CD4-positive, CD25-positive, alpha-beta regulatory T cell (primary cell): ENCODE results near the gene FOXD1. TPM values are rescaled to one million over a fixed set of nuclear protein-coding genes. Genes with fewer than 3 reads are reported as not detected.
A peak's percentile ranks its signal among the peaks of the same experiment; 100 is the strongest.

Experiments
- ATAC-seq, 2 donors: fragments of 150-1000 bp; cut with Tn5 transposase; one replicate each; pipeline ENCODE4 v1.10.0; 2021; ENCODE audit warnings: low read depth in 2 of 2, moderate number of reproducible peaks in 2 of 2, moderate library complexity in 1 of 2
- DNase-seq, 3 donors: peaks; one replicate each; pipeline versions ENCODE4 v3.0.0 to v3.0.0-alpha.2; 2012 to 2022; ENCODE audit warnings: mixed read lengths in 1 of 3
- H3K27ac ChIP-seq: one replicate; pipeline ENCODE4 v1.7.0; 2013; ENCODE audit warnings: mild to moderate bottlenecking, low read length; ENCODE audit not compliant: insufficient read depth, poor library complexity, severe bottlenecking
- H3K27me3 ChIP-seq: one replicate; pipeline ENCODE4 v1.7.0; 2013; ENCODE audit warnings: low read length; ENCODE audit not compliant: control insufficient read depth, insufficient read depth
- H3K36me3 ChIP-seq: one replicate; pipeline ENCODE4 v1.7.0; 2013; ENCODE audit warnings: mild to moderate bottlenecking, low read length, moderate library complexity; ENCODE audit not compliant: control insufficient read depth, insufficient read depth
- H3K4me1 ChIP-seq: 2 replicates; pipeline ENCODE4 v1.7.0; 2013; ENCODE audit warnings: mild to moderate bottlenecking, low read length; ENCODE audit not compliant: insufficient read depth, control insufficient read depth, poor library complexity, severe bottlenecking
- H3K4me3 ChIP-seq: one replicate; pipeline ENCODE4 v1.7.0; 2013; ENCODE audit warnings: low read depth, mild to moderate bottlenecking, low read length, moderate library complexity
- H3K9me3 ChIP-seq, 2 experiments: 1 replicate in 1 of 2; 2 replicates in 1 of 2; pipeline ENCODE4 v1.7.0; 2013; ENCODE audit warnings: low read length in 2 of 2, mild to moderate bottlenecking in 1 of 2, moderate library complexity in 1 of 2; ENCODE audit not compliant: control insufficient read depth in 2 of 2
- H3K27ac Mint-ChIP-seq, 3 donors: one replicate each; pipeline ENCODE4 v1.8.0; 2020 to 2022; ENCODE audit warnings: mild to moderate bottlenecking in 3 of 3, mixed read lengths in 3 of 3, moderate library complexity in 2 of 3
- H3K27me3 Mint-ChIP-seq: one replicate; pipeline ENCODE4 v1.8.0; 2022; ENCODE audit warnings: mild to moderate bottlenecking, mixed read lengths
- H3K36me3 Mint-ChIP-seq: one replicate; pipeline ENCODE4 v1.8.0; 2020; ENCODE audit warnings: mixed read lengths
- H3K4me1 Mint-ChIP-seq, 4 donors: one replicate each; pipeline ENCODE4 v1.8.0; 2020 to 2022; ENCODE audit warnings: mixed read lengths in 4 of 4, mild to moderate bottlenecking in 1 of 4
- H3K4me3 Mint-ChIP-seq, 4 donors: one replicate each; pipeline ENCODE4 v1.8.0; 2020 to 2022; ENCODE audit warnings: mild to moderate bottlenecking in 4 of 4, mixed read lengths in 4 of 4, moderate library complexity in 3 of 4
- H3K9me3 Mint-ChIP-seq, 7 donors: one replicate each; pipeline ENCODE4 v1.8.0; 2020 to 2022; ENCODE audit warnings: mixed read lengths in 7 of 7, mild to moderate bottlenecking in 3 of 7, moderate library complexity in 2 of 7
- polyA plus RNA-seq, 4 donors: library from polyadenylated mRNA; unstranded; fragments of 300-500 nt; fragmentation: Illumina TruSeq; gene quantifications; one replicate each; pipeline ENCODE4 v1.2.3, GENCODE V29; 2021
- total RNA-seq: library from RNA; stranded (reverse); gene quantifications from one replicate; pipeline ENCODE4 v1.2.3, GENCODE V29; 2022

Gene FOXD1
- total and polyA plus RNA-seq, 5 donors from 2014 or later = 0.07 TPM; not detected in 4

GRCh38 chr5:73442996-73443627 is 5.5 kb downstream of the FOXD1 start:
- DNase-seq (no peak), ATAC-seq (no peak)
- peaks cover 0 to 10% (median 3%) of the 10 kb centered on the region in 4 donors for H3K4me1 Mint-ChIP-seq
- peak overlapping the region in 2 of 4 donors; percentile 6 to 60 for H3K4me3 Mint-ChIP-seq
- Histone ChIP-seq H3K27ac (no peak overlapping the region), H3K27me3 (peaks cover 75% of the 10 kb centered on the region), H3K4me1 (peaks cover 8% of the 10 kb centered on the region), H3K4me3 (no peak overlapping the region), H3K36me3 (no peaks in the 10 kb centered on the region), H3K9me3 (peaks cover 17% of the 10 kb centered on the region in 2 experiments)
- peaks cover 0 to 10% (median 2%) of the 10 kb centered on the region in 7 donors for H3K9me3 Mint-ChIP-seq
- peaks cover 93% of the 10 kb centered on the region for H3K27me3 Mint-ChIP-seq
- peaks cover 3% of the 10 kb centered on the region for H3K36me3 Mint-ChIP-seq
- H3K27ac Mint-ChIP-seq = no peak overlapping the region

GRCh38 chr5:73442231-73442811 is 6.3 kb downstream of the FOXD1 start:
- peaks cover 17% of the 10 kb centered on the region in 2 experiments for H3K9me3 ChIP-seq
- no peak overlapping the region for H3K27ac ChIP-seq
- no peak for DNase-seq
- peaks cover 13% of the 10 kb centered on the region for H3K4me1 ChIP-seq
- peaks cover 80% of the 10 kb centered on the region for H3K27me3 ChIP-seq
- peaks cover 0 to 10% (median 2%) of the 10 kb centered on the region in 7 donors for H3K9me3 Mint-ChIP-seq
- H3K27me3 Mint-ChIP-seq = peaks cover 94% of the 10 kb centered on the region
- peak overlapping the region in 1 of 3 donors; percentile 48 for H3K27ac Mint-ChIP-seq
- H3K36me3 ChIP-seq = no peaks in the 10 kb centered on the region
- ATAC-seq = no peak
- H3K36me3 Mint-ChIP-seq = peaks cover 3% of the 10 kb centered on the region
- H3K4me3 ChIP-seq = no peak overlapping the region
- no peak overlapping the region for H3K4me3 Mint-ChIP-seq
- peaks cover 0 to 12% (median 5%) of the 10 kb centered on the region in 4 donors for H3K4me1 Mint-ChIP-seq

- H3K27me3 ChIP-seq = peaks cover 77% of the 10 kb centered on the region
- peaks cover 17% of the 10 kb centered on the region for H3K4me1 ChIP-seq
- DNase-seq (no peak), ATAC-seq (no peak)
- peaks cover 17% of the 10 kb centered on the region in 2 experiments for H3K9me3 ChIP-seq
- Mint-ChIP-seq H3K9me3 (peaks cover 0 to 10% (median 2%) of the 10 kb centered on the region in 7 donors), H3K27ac (no peak overlapping the region), H3K27me3 (peaks cover 93% of the 10 kb centered on the region), H3K4me3 (no peak overlapping the region), H3K36me3 (peaks cover 3% of the 10 kb centered on the region), H3K4me1 (peaks cover 0 to 13% (median 6%) of the 10 kb centered on the region in 4 donors)
- no peaks in the 10 kb centered on the region for H3K36me3 ChIP-seq
- H3K27ac ChIP-seq = no peak overlapping the region
- no peak overlapping the region for H3K4me3 ChIP-seq
Observed at GRCh38 chr5:73441378-73441777, 7.2 kb downstream of the FOXD1 start.

- DNase-seq (no peak), ATAC-seq (no peak)
- Mint-ChIP-seq H3K4me1 (peaks cover 0 to 15% (median 10%) of the 10 kb centered on the region in 4 donors), H3K27ac (no peak overlapping the region), H3K36me3 (peaks cover 3% of the 10 kb centered on the region), H3K27me3 (peaks cover 92% of the 10 kb centered on the region), H3K4me3 (no peak overlapping the region), H3K9me3 (peaks cover 0 to 10% (median 2%) of the 10 kb centered on the region in 7 donors)
- H3K4me3 ChIP-seq = no peak overlapping the region
- no peaks in the 10 kb centered on the region for H3K36me3 ChIP-seq
- H3K27me3 ChIP-seq = peaks cover 75% of the 10 kb centered on the region
- peaks cover 17% of the 10 kb centered on the region for H3K4me1 ChIP-seq
- H3K27ac ChIP-seq = no peak overlapping the region
- peaks cover 13 to 17% of the 10 kb centered on the region in 2 experiments for H3K9me3 ChIP-seq
Observed at GRCh38 chr5:73440262-73440661, 8.3 kb downstream of the FOXD1 start.

- DNase-seq (no peak), ATAC-seq (no peak)
- Histone ChIP-seq H3K4me3 (no peak overlapping the region), H3K27me3 (peaks cover 76% of the 10 kb centered on the region), H3K9me3 (peaks cover 3 to 10% of the 10 kb centered on the region in 2 experiments), H3K4me1 (peaks cover 17% of the 10 kb centered on the region), H3K36me3 (no peaks in the 10 kb centered on the region), H3K27ac (no peak overlapping the region)
- H3K27me3 Mint-ChIP-seq = peaks cover 92% of the 10 kb centered on the region
- H3K9me3 Mint-ChIP-seq = peaks cover 0 to 8% (median 0%) of the 10 kb centered on the region in 7 donors
- peaks cover 0 to 13% (median 10%) of the 10 kb centered on the region in 4 donors for H3K4me1 Mint-ChIP-seq
- H3K27ac Mint-ChIP-seq = no peak overlapping the region
- H3K36me3 Mint-ChIP-seq = no peaks in the 10 kb centered on the region
- H3K4me3 Mint-ChIP-seq = no peak overlapping the region
Observed at GRCh38 chr5:73438645-73439470, 9.7 kb downstream of the FOXD1 start.

- H3K4me1 ChIP-seq = peaks cover 17% of the 10 kb centered on the region
- peak overlapping the region in 1 of 3 donors; percentile 32 for H3K27ac Mint-ChIP-seq
- H3K27ac ChIP-seq = no peak overlapping the region
- no peaks in the 10 kb centered on the region for H3K36me3 ChIP-seq
- H3K4me1 Mint-ChIP-seq = peaks cover 0 to 13% (median 10%) of the 10 kb centered on the region in 4 donors
- H3K27me3 Mint-ChIP-seq = peaks cover 92% of the 10 kb centered on the region
- H3K9me3 ChIP-seq = peaks cover 0 to 5% of the 10 kb centered on the region in 2 experiments
- peaks cover 76% of the 10 kb centered on the region for H3K27me3 ChIP-seq
- no peak for DNase-seq
- H3K4me3 ChIP-seq = no peak overlapping the region
- H3K4me3 Mint-ChIP-seq = peak overlapping the region in 2 of 4 donors; percentile 31 to 35
- no peaks in the 10 kb centered on the region for H3K36me3 Mint-ChIP-seq
- H3K9me3 Mint-ChIP-seq = peaks cover 0 to 8% (median 0%) of the 10 kb centered on the region in 7 donors
- ATAC-seq = no peak
Observed at GRCh38 chr5:73437777-73438644, 10.6 kb downstream of the FOXD1 start.
